GM21737 (cell line): Measurements from ENCODE around the gene TEX14.
"Not testable (repeated sequence)": the region's sequence is repeated elsewhere in the genome, so short reads cannot be mapped to it uniquely, and the experiment has no call there.

Source experiments
- ATAC-seq: cut with Tn5 transposase; IDR thresholded peaks from one replicate; pipeline ENCODE4 v1.9.1; 2021; ENCODE audit warnings: mild to moderate bottlenecking, moderate library complexity; ENCODE audit not compliant: unreplicated experiment

TEX14 gene

DNA sequence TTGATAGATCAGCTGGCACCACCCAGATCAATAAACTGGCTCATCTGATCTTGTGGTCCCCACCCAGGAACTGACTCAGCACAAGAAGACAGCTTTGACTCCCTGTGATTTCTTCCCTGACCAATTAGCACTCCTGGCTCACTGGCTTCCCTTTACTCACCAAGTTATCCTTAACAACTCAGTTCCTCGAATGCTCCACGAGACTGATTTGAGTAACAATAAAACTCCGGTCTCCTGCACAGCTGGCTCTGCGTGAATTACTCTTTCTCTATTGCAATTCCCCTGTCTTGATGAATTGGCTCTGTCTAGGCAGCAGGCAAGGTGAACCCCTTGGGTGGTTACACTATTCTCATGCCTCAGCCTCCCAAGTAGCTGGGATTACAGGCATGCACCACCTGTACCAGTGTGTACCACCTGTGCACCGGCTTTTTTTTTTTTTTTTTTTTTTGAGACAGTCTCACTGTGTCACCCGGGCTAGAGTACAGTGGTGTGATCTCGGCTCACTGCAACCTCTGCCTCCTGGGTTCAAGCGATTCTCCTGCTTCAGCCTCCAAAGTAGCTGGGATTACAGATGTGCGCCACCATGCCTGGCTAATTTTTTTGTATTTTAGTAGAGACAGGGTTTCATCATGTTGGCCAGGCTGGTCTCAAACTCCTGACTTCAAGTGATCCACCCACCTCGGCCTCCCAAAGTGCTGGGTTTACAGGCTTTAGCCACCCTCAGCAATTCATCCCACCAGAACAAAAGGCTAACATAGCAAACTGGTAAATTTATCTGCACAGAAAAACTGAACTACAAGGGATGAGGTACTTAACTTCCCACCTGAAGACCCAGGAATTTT, 33.7 kb downstream of the TEX14 start:
- not testable (repeated sequence) for ATAC-seq

DNA sequence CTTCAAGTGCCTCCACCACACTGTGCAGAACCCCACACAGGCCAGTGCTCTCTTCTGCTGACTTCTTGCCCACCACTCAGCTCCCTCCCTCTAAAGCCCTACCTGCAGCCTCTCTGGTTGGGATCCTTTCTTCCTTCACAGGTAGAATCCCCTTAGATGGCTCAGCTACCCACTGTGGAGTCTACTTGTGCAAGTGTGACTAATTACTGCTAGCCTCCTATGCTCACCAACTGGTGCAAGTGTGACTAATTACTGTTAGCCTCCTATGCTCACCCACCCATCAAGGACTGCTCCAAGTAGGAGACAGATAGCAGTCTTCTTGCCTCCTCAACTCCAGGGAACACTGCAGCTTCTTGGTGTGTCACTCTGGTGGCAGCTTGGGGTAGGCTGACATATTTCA, 43.6 kb downstream of the TEX14 start:
- no peak for ATAC-seq

DNA sequence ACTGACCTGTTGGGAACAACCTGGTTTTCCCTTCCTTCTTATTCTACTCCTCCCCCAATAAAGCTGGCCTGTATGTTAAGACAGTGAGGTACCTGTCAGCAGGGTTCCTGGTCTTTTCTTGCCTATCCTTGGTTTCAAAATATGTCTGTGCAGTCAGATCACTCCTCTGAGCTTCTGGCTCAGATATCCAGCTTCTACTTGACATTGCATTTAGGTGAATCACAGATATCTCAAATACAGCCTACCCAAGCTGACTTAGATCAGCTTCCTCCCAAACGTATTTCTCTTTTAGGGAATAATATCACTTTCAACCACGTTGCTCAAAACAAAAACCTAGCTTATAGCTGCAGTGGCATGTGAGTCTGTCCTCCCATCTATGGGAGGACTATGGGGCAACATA, 48.7 kb downstream of the TEX14 start:
- ATAC-seq = no peak

DNA sequence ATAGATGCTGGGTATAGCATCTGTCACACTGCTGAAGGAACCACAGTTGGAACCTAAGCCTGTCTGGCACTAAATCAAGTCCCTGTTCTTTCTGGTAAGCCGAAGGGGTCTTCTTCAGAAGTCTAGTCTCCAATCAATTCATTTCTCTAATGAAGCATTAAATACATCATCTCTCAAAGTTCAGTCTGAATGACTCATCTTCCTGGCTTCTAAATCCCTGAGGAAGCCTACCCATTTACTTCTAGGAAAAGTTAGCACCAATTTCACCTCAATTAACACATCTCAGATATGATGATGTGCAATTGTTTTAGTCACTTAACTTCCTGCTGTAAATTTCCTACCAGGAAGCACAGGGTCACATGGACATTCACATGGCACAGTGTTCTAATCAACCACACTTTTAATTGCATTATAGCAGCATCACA, 49.9 kb downstream of the TEX14 start:
- ATAC-seq = no peak

DNA sequence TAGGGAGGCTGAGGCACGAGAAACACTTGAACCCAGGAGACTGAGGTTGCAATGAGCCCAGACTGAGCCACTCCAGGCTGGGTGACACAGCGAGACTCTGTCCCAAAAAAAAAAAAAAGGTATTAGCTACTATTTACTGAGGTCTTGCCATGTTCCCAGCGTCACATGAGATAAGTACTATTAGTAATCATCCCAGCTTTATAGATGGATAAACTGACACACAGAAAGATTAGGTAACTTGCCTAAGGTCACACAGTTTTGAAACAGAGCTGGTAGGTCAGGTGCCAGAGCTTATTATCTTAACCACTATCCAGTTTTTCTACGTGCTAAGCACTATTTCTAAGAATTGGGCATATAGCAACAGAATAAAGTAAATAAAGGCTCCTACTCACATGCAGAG, 51.6 kb downstream of the TEX14 start:
- ATAC-seq = no peak

DNA sequence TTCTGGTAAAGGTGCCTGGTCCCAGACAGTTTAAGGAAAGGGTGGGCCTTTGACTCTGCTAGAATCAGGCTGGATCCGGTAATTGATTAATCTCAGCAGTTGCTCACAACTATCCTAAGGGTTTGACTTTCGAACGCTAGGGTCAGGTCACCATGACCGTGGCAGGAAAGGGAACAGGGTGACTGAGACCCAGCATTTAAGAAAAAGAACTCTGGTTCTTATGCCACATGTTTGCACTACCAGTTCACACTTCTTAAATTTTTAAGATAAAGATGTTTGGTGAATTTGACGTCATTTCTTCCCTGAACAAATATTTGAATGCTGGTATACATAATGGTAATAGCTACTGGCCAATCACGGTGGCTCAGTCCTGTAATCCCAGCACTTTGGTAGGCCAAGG, 52.2 kb downstream of the TEX14 start:
- ATAC-seq = no peak

DNA sequence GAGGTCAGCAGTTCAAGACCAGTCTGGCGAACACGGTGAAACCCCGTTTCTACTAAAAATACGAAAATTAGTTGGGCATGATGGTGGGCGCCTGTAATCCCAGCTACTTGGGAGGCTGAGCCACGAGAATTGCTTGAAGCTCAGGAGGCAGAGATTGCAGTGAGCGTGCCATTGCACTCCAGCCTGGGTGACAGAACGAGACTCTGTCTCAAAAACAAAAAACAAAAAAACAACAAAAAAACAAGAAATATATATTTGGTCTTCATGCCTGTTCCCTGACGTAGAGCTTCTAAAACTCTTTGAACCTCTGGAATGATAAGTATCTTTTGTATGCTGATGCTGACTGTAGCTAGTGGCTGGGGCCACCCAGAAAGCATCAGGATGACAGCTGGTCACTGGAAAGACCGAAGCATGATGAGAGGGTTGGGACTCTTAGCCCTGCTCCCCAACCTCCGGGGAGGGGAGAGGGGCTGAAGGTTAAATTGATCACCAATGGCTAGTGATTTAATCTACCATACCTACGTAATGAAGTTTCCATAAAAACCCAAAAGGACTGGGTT, 54.8 kb downstream of the TEX14 start:
- no peak for ATAC-seq

DNA sequence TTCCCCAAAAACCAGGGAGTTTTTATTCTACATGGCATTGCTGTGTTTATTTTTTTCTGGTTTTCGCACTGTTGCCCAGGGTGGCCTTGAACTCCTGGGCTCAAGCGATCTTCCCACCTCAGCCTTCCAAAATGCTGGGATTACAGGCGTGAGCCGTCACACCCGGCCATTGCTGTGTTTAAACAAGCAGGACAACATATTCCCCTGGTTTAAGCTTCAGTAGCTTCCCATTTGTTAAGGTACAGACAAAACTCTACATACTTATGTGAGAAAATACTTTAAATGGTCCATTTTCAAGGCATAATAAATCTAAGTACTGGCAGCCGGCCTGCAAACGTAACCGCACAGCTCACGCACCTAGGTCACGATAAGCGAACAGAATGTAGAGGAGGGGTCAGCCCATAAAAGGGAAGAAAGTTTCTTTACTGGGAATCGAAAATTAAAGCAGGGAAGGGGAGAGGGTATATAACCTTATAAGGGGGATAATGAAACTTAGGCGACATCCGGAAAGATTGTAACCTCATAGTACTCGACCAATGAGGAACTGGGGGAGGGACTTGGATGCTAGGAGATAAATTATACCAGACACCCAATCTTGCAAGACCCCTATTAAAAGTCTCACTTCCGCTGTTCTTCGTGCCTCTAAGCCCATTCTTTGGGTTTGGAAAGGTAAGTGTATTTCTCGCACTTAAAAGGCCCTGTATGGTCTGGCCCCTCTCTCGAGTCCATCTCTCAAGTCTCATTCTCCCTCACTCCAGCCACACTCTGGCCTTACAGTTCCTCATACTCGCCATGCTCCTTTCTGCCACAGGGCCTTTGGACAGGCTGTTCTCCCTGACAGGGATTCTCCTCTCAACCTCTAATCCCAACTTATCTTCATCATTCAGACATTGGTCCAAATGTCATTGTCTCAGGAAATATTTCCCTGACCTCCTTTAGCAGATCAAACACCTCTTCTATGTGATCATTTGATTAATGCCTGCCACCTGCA, 59.2 kb downstream of the TEX14 start:
- no peak for ATAC-seq

DNA sequence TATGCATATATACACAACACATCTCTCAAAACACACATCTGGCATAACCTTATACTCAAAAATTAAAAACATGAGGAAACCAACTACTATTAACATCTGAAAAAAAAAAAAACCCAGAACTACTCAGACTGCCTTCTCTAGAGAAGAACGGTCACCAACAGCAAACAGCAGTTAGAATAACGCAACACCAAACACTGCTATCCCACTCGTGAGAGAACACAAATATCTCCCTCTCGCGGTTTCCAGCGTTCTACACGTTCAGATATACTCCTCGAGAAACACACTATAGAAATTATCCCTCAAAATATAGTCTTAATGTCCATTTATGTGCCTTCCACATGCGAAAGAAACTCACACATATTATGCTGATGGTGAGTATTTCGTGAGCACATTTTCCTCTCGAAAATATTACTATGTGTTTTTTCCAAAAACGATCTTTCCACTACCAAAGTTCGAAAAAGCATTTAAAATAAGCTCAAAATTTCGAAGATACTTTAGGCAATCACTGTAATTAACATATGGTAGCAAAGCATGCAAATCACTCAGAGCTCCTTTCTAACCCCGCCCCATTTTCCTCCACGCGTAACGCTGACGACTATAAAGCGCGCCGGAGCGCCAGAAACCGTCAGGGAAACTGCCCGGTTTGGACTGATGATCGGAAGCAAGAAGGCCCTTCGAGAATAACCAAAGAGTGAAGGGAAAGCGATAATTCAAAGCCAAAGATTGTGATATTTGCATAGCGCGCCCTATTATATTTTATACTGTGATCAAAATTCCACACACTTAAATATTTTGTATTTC, 60.1 kb downstream of the TEX14 start:
- ATAC-seq = peak; percentile 86

DNA sequence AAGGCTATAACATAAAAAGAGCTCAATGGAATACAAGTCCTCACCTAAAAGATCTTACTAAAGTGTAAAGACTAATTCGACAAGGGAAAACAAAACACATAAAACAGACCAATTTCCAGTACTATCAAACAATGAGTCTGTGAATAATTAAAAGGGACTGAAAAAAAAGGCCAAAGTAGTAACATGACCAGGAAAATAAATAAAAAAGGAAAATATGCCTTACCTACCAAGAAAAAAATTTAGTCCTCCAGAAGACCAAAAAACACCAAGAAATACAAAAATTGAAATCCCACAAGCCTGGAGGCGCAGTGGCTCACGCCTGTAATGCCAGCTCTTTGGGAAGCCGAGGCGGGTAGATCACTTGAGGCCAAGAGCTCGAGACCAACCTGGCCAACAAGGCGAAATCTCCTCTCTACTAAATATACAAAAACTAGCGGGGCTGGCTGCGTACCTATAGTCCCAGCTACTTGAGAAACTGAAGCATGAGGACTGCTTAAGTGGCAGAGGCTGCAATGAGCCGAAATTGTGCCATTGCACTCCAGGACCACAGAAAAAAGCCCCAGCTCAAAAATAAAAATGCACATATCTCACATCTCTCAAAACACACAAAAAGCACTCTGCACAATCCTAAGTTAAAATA, 60.8 kb downstream of the TEX14 start:
- peak; percentile 49 for ATAC-seq

DNA sequence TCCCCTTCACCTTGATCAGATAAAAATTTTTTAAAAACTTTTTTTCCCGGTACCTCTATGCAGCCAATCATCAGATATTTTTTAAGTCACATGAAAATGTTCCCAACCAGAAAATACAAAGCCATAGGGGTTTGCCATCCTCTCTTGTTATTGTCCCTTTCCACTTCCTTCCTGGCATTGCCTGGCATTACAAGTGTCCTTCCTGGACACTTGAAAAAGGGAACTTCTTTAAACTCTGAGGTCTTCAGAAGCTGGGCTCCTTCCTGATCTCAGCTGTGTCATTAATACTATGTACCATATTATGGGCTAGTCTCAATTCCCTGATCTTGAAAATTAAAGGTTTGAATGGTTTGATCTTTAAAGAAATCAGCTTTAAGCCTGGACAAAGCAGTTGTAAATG, 64.9 kb downstream of the TEX14 start:
- ATAC-seq = no peak

DNA sequence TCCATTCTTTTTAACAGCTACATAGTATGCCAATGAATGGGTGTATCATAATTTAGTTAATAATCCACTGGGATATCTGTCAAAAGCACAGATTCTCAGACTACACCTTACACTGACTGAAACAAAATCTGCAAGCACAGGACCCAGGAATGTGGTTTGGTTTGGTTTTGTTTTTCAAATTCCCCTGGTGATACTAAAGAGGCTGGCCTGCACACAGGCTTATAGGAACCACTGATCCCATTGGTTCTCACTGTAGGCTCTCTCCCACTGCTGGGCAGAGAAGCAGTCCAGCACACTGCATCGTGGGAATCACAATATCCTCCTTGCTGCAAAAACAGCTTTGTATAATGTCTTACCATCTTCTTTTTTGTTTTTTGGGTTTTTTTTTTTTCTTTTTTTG, 67.1 kb downstream of the TEX14 start:
- ATAC-seq = no peak

DNA sequence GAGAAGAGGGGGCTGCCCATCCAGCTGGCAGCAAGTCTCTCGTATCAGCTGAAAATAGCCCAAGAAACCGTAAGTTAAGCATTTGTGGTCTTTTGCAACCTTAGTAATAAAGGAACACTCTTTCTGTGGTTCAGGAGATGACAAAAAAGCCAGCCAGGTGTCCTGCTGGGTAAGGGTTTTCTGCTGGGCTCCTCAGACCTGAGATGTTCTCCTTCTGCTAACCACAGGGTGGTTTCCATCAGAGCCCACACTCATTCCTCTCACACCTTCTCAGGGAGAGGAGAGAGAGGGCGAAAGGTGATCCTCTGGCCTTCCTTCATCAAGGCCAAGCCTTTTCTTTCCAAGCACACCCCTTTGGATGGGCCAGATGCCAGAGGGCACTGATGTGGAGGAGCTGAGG, 70.7 kb downstream of the TEX14 start:
- peak; percentile 59 for ATAC-seq

DNA sequence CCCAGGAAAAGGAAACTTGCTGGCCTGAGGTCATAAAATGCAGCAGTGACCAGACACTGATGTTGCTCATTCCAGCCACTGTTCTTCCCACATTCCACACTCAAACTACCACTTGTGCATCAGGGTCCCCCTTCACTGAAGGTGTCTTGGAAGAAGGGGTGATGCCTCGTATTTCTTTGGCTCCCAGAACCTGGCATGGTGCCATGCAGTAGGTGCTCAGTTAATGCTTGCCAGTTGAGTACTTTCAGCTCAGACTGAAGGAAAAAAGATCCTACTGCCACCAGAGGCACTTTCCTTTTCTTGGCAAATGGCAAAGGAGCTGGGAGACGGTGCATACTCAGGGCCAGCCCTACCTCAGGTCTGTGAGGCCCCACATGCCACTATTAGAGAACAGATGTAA, 73.5 kb downstream of the TEX14 start:
- ATAC-seq = no peak

DNA sequence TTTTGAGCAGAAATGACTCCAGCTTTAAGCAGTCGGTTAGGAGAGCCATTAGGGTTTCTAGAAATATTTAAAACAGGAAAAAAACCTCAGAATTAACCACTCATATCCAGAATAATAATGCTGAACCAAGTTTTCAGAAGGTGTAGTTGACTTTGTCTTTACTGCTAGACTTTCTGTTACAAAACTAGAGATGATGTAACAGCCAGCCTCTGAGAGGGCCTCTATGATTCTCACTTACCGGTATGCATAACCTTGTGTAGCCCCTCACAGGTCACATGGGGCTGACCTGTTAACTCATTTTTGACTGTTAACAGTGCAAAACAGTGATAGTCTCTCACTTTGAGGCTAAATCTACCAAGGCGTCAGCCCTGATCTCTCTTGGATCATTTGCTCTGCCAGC, 74.3 kb downstream of the TEX14 start:
- ATAC-seq = no peak

DNA sequence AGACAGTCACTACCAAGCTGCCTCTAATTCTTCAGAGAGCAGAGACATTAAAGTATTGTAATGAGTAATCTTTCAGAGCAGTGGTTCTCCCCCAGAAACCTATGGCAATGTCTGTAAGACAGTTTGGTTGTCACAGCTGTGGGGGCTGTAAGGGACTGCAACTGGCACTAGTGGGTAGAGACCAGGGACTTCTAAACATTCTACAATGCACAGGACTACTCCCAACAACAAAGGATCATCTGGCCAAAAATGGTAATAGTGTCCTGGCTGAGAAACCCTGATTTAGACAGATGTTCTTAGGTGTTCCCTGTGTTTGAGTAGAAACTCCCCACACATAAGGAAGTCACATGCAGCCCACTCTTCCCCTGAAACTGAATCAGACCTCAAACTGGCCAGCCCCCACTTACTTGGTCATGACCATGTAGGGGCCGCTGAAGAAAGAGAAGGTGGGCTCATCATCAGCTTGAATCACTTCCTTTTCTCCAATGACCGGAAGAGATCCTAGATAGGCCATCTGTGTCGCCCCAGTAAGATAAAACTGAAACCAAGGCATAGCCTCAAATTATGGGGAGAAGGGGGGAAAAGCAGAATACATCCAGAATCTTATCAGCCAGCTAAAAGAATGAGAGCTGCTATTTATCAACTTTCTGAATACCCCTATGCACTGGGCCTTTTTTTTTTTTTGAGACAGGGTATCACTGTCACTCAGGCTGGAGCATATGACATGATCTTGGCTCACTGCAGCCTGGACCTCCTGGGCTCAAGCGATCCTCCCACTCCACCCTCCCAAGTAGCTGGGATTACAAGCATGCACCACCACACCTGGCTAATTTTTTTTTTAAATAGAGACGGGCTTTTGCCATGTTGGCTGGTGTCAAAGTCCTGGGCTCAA, 75.8 kb downstream of the TEX14 start:
- ATAC-seq = peak; percentile 53

DNA sequence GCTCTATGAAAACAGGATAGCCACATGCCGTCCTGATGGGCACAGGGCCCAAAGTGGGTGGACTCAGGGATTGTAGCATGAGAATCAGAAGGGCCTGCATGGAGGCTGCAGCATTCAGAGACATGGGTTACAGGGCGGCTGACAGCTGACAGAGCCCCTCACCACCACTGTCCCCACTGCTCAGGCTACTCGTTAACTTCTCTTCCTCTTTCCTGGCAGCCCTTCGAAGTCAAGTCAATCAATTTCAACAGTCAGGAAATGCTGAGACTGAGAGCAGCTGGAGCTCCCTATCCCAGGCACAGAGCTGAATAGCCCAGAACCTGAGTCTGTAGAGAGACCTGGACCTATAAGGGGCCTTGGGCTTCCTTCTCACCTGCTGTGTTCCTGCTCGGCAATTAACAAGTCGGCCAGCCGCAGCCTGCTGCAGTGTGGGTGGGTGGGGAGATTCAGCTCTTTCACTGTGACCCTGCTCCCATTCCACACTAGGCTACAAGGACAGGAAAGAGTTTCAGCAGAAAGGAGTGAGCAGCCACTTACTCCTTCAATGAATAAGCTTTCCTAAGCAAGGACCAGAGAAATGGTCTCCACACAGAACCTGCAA, 76.9 kb downstream of the TEX14 start:
- ATAC-seq = no peak

DNA sequence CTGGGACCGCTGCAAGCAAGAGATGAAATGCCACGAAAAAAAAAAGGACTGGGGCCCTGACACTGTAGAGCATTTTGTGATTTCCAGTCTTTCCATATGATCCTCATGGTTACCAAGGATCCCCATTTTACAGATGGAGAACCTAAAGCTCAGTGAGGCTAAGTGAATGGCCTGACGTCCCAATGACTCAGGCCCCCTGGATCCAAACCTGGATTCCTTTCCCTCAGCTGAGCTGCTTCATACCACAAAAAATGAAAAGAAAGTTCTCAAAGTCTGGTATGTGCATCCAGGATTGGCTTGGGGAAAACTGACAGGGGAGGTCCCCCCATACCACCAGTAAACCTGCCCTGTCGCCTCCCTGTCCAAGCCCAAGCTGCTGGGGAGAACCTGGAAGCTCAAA, 80.5 kb downstream of the TEX14 start:
- ATAC-seq = no peak

DNA sequence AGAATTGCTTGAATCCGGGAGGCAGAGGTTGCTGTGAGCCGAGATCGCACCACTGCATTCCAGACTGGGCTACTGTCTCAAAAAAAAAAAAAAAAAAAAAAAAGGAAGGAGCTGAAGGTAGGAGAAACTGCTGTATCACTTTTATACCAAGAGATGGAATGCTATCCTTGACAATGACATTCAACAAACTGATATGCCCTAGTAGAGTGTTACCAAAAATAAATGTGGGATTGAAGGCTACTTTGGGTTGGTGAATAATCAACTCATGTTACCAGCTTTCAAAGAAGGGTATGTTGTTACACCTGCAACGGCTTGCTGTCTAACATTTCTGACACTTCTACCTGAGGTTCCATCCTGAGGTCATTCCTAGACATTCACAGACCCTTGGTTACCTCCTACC, 84.9 kb downstream of the TEX14 start:
- ATAC-seq = no peak
